Panc1 (cell line): ENCODE results near the gene KMT2A. TPM values are rescaled to one million over a fixed set of nuclear protein-coding genes. Genes with fewer than 3 reads are reported as not detected.
A peak's percentile ranks its signal among the peaks of the same experiment; 100 is the strongest.

ENCODE experiments used
- ATAC-seq: fragments of 200-7000 bp; cut with Tn5 transposase; 2 replicates; pipeline ENCODE4 v1.9.1; 2020; ENCODE audit warnings: mild to moderate bottlenecking, moderate library complexity
- BruUV-seq: library from RNA; stranded (reverse); fragments of 400-500 nt; replicated peaks from 2 replicates; lab custom pipeline; 2021; lab: Mats Ljungman, UMichigan
- CTCF ChIA-PET: fragments of 300-600 bp; sonication (Branson Sonifier 250); formaldehyde crosslinking; loops from one replicate; lab custom pipeline; 2022; ENCODE audit warnings: antibody characterized with exemption; lab: Charles Lee
- POLR2A ChIA-PET: fragments of 300-600 bp; sonication (Branson Sonifier 250); formaldehyde crosslinking; loops from one replicate; lab custom pipeline; 2022; ENCODE audit warnings: antibody characterized with exemption; lab: Charles Lee
- DNase-seq: peaks from one replicate; pipeline ENCODE4 v3.0.0-alpha.2; 2010; ENCODE audit warnings: low read depth, low spot score
- H3K27ac ChIP-seq: 2 replicates; pipeline ENCODE4 v1.5.1; 2011; ENCODE audit warnings: mild to moderate bottlenecking, low read length, inconsistent platforms
- H3K27me3 ChIP-seq: fragments of 200-500 bp; sonication (Bioruptor generic); 2 replicates; pipeline ENCODE4 v1.6.0; 2014; ENCODE audit warnings: low read length, inconsistent platforms; ENCODE audit not compliant: control insufficient read depth, insufficient read depth
- H3K36me3 ChIP-seq: fragments of 200-500 bp; sonication (Bioruptor generic); 2 replicates; pipeline ENCODE4 v1.5.1; 2014; ENCODE audit warnings: inconsistent platforms, mild to moderate bottlenecking, low read length, moderate library complexity; ENCODE audit not compliant: control insufficient read depth, insufficient read depth
- H3K4me1 ChIP-seq: 2 replicates; pipeline ENCODE4 v1.5.1; 2011; ENCODE audit warnings: inconsistent platforms, mild to moderate bottlenecking, low read length, moderate library complexity; ENCODE audit not compliant: control insufficient read depth, insufficient read depth
- H3K4me3 ChIP-seq, 2 experiments: 2 replicates each; pipeline ENCODE4 v1.5.1; 2011 to 2012; ENCODE audit warnings: low read depth in 2 of 2, low read length in 2 of 2, mild to moderate bottlenecking in 2 of 2, inconsistent platforms in 1 of 2, moderate library complexity in 1 of 2
- H3K9me3 ChIP-seq: fragments of 200-500 bp; sonication (Bioruptor generic); 2 replicates; pipeline ENCODE4 v1.5.1; 2014; ENCODE audit warnings: low read depth, mild to moderate bottlenecking, inconsistent platforms, low read length, moderate library complexity; ENCODE audit not compliant: control insufficient read depth, insufficient read depth
- CTCF ChIP-seq: fragments of 450-650 bp; IDR thresholded peaks from 2 replicates; pipeline ENCODE4 v1.5.1; 2017; ENCODE audit warnings: mild to moderate bottlenecking
- POLR2AphosphoS5 ChIP-seq: IDR thresholded peaks from 2 replicates; pipeline ENCODE4 v1.6.1; 2012; ENCODE audit warnings: mild to moderate bottlenecking, low read depth, low read length, moderate library complexity
- REST ChIP-seq, 2 experiments: IDR thresholded peaks; 2 replicates each; pipeline ENCODE4 v1.6.1; 2011 to 2012; ENCODE audit warnings: low read depth in 2 of 2, control low read depth in 1 of 2, low read length in 1 of 2, mild to moderate bottlenecking in 1 of 2, moderate library complexity in 1 of 2; ENCODE audit not compliant: insufficient read depth in 1 of 2
- SIN3A ChIP-seq: IDR thresholded peaks from 2 replicates; pipeline ENCODE4 v1.6.1; 2012; ENCODE audit warnings: low read depth, mild to moderate bottlenecking, low read length, moderate library complexity, borderline replicate concordance; ENCODE audit not compliant: insufficient read depth
- TCF7L2 ChIP-seq: IDR thresholded peaks from 2 replicates; pipeline ENCODE4 v1.6.1; 2011; ENCODE audit warnings: mild to moderate bottlenecking, low read depth, low read length, inconsistent platforms
- in situ Hi-C: cut with HindIII; loops from 2 replicates; pipeline ENCODE4 v1.10.0; 2016; ENCODE audit warnings: low sequenced_read_pairs, low pct_unique_long_range_greater_than_20kb
- intact Hi-C: fragments of 100-400 bp; cut with micrococcal nuclease; formaldehyde crosslinking; loops from one replicate; pipeline ENCODE4 v1.10.0; 2022; ENCODE audit not compliant: unreplicated experiment
- total RNA-seq: library from RNA; stranded (reverse); gene quantifications from one replicate; pipeline ENCODE4 v1.2.1, GENCODE V29; 2021; ENCODE audit not compliant: unreplicated experiment

Gene KMT2A
- total RNA-seq, 1 experiment from 2014 or later: 139 TPM

GRCh38 chr11:118530683-118531596, 94.6 kb downstream of the KMT2A start, which contains the start of gene TMEM25:
TSS of gene TMEM25 (plus strand) at chr11:118531192. CDS start at chr11:118531802, 610 bp downstream.
- in situ Hi-C loops: no loop called here
- CTCF ChIA-PET: interaction anchor here (1.0 kb wide), 1 partner anchor 34 kb away, joined by 4 read pairs; no protein-coding TSS in a partner anchor
- peak; percentile 76 for ATAC-seq
- no peak for DNase-seq
- H3K4me3 ChIP-seq: peak within 1 kb of the TSS; percentile 62 to 67
- BruUV-seq: no TSS peak
- intact Hi-C loops: loop anchor here (5.0 kb wide), 1 partner anchor 36 kb away; the partner anchor contains the start of gene IFT46
- H3K36me3 ChIP-seq: no peaks in the 10 kb centered on the region
- no peaks in the 10 kb centered on the region for H3K9me3 ChIP-seq
- TF ChIP-seq POLR2AphosphoS5 (no peak), CTCF (no peak), SIN3A (0 out of 2 replicates have a peak, but pooled peaks have one; percentile 23), TCF7L2 (no peak), REST (IDR thresholded peaks at IDR 0.05; ENCODE audit: insufficient read depth in 1 of 2, low read depth in 2 of 2, low read length in 1 of 2) (no peak)
- peak within 1 kb of the TSS; percentile 64 for H3K27ac ChIP-seq
- peaks cover 21% of the 10 kb centered on the region for H3K4me1 ChIP-seq
- H3K27me3 ChIP-seq: no peaks in the 10 kb centered on the region
- POLR2A ChIA-PET: no interaction called here

- TF ChIP-seq REST (IDR thresholded peaks at IDR 0.05; ENCODE audit: insufficient read depth in 1 of 2, low read depth in 2 of 2, low read length in 1 of 2): no peak
- no peak for TF ChIP-seq SIN3A
- no peak for TF ChIP-seq POLR2AphosphoS5
- no peak for TF ChIP-seq CTCF
- TF ChIP-seq TCF7L2: no peak
- BruUV-seq: no TSS peak
- Histone ChIP-seq H3K4me3 (peak overlapping the region; percentile 62 to 67), H3K4me1 (peaks cover 16% of the 10 kb centered on the region), H3K9me3 (no peaks in the 10 kb centered on the region), H3K27me3 (no peaks in the 10 kb centered on the region), H3K36me3 (no peaks in the 10 kb centered on the region), H3K27ac (no peak overlapping the region)
- ATAC-seq (no peak), DNase-seq (no peak)
- in situ Hi-C loops: no loop called here
- ChIA-PET CTCF (no interaction called here), POLR2A (no interaction called here)
- intact Hi-C loops: loop anchor here (5.0 kb wide), 1 partner anchor 36 kb away; the partner anchor contains the start of gene IFT46
Observed at GRCh38 chr11:118531597-118532084, 95.3 kb downstream of the KMT2A start.
